Neuronal stem cell (in vitro differentiated cells): Measurements from ENCODE around the gene COL11A1.
A peak's percentile ranks its signal among the peaks of the same experiment; 100 is the strongest.

Experiments
- DNase-seq: peaks from one replicate; pipeline ENCODE4 v3.0.0-alpha.2; 2013; ENCODE audit warnings: low spot score
- H2AFZ ChIP-seq: one replicate; pipeline ENCODE4 v1.6.1; 2013; ENCODE audit warnings: mild to moderate bottlenecking, low read length, inconsistent platforms
- H2AK5ac ChIP-seq: 2 replicates; pipeline ENCODE4 v1.6.1; 2013; ENCODE audit warnings: low read depth, mild to moderate bottlenecking, inconsistent platforms, low read length, moderate library complexity, mixed read lengths
- H2BK120ac ChIP-seq: 2 replicates; pipeline ENCODE4 v1.6.1; 2013; ENCODE audit warnings: low read depth, mild to moderate bottlenecking, inconsistent platforms, low read length, moderate library complexity, mixed read lengths
- H2BK12ac ChIP-seq: one replicate; pipeline ENCODE4 v1.6.1; 2013; ENCODE audit warnings: low read length, inconsistent platforms
- H2BK15ac ChIP-seq: 2 replicates; pipeline ENCODE4 v1.6.1; 2013; ENCODE audit warnings: mild to moderate bottlenecking, low read length, inconsistent platforms, mixed read lengths
- H2BK5ac ChIP-seq: one replicate; pipeline ENCODE4 v1.6.1; 2013; ENCODE audit warnings: inconsistent platforms, mild to moderate bottlenecking, low read length, moderate library complexity
- H3K14ac ChIP-seq: one replicate; pipeline ENCODE4 v1.6.1; 2013; ENCODE audit warnings: low read length, inconsistent platforms
- H3K18ac ChIP-seq: 2 replicates; pipeline ENCODE4 v1.6.1; 2013; ENCODE audit warnings: low read length, inconsistent platforms
- H3K23ac ChIP-seq: 2 replicates; pipeline ENCODE4 v1.6.1; 2013; ENCODE audit warnings: low read depth, mild to moderate bottlenecking, mixed read lengths, low read length, inconsistent platforms; ENCODE audit not compliant: poor library complexity
- H3K27ac ChIP-seq: replicated peaks from 3 replicates; pipeline ENCODE4 v1.5.1; 2013; ENCODE audit warnings: low read length, inconsistent platforms
- H3K27me3 ChIP-seq, 3 experiments: 2 replicates each; pipeline ENCODE4 v1.6.1; 2013; ENCODE audit warnings: low read length in 3 of 3, mild to moderate bottlenecking in 2 of 3, inconsistent platforms in 1 of 3, low read depth in 1 of 3, mixed read lengths in 1 of 3, moderate library complexity in 1 of 3; ENCODE audit not compliant: control insufficient read depth in 3 of 3, insufficient read depth in 3 of 3
- H3K36me3 ChIP-seq, 2 donors: replicated peaks in 1 of 2; 2 replicates each; pipeline ENCODE4 v1.6.1; 2013; ENCODE audit warnings: low read length in 2 of 2; ENCODE audit not compliant: control insufficient read depth in 2 of 2, insufficient read depth in 2 of 2
- H3K4ac ChIP-seq: 2 replicates; pipeline ENCODE4 v1.6.1; 2013; ENCODE audit warnings: inconsistent platforms, mild to moderate bottlenecking, low read length, moderate library complexity
- H3K4me1 ChIP-seq, 2 donors: 1 replicate in 1 of 2; 2 replicates in 1 of 2; pipeline ENCODE4 v1.6.1; 2013; ENCODE audit warnings: low read length in 2 of 2, low read depth in 1 of 2; ENCODE audit not compliant: control insufficient read depth in 2 of 2, insufficient read depth in 1 of 2
- H3K4me2 ChIP-seq: one replicate; pipeline ENCODE4 v1.6.1; 2013; ENCODE audit warnings: mild to moderate bottlenecking, low read length, inconsistent platforms; ENCODE audit not compliant: insufficient read depth, poor library complexity, severe bottlenecking
- H3K4me3 ChIP-seq, 2 donors: 2 replicates each; pipeline ENCODE4 v1.5.1; 2013; ENCODE audit warnings: low read length in 2 of 2, mild to moderate bottlenecking in 2 of 2, inconsistent platforms in 1 of 2, moderate library complexity in 1 of 2
- H3K79me1 ChIP-seq: one replicate; pipeline ENCODE4 v1.6.1; 2013; ENCODE audit warnings: low read depth, mild to moderate bottlenecking, inconsistent platforms, low read length, moderate library complexity
- H3K9ac ChIP-seq: one replicate; pipeline ENCODE4 v1.6.1; 2013; ENCODE audit warnings: mild to moderate bottlenecking, low read depth, low read length, inconsistent platforms; ENCODE audit not compliant: poor library complexity
- H3K9me3 ChIP-seq, 2 donors: replicated peaks in 1 of 2; 2 replicates each; pipeline versions ENCODE3 to v1.6.1; 2013; ENCODE audit warnings: low read length in 2 of 2, mild to moderate bottlenecking in 2 of 2, inconsistent platforms in 1 of 2, low read depth in 1 of 2, mixed read lengths in 1 of 2, moderate library complexity in 1 of 2; ENCODE audit not compliant: control insufficient read depth in 2 of 2, insufficient read depth in 1 of 2
- H4K8ac ChIP-seq: one replicate; pipeline ENCODE4 v1.6.1; 2013; ENCODE audit warnings: low read depth, mild to moderate bottlenecking, inconsistent platforms, low read length, moderate library complexity
- H4K91ac ChIP-seq: one replicate; pipeline ENCODE4 v1.6.1; 2013; ENCODE audit warnings: low read length, low read depth, mild to moderate bottlenecking, inconsistent platforms; ENCODE audit not compliant: poor library complexity
- WGBS, 2 donors: extraction: QIAGEN DNeasy Blood & Tissue Kit; methylation state at CpG; one replicate each; pipeline ENCODE4 v1.1.7; 2013; ENCODE audit warnings: missing lambda C conversion rate in 2 of 2, mixed read lengths in 1 of 2; ENCODE audit not compliant: insufficient read length in 2 of 2, insufficient replicate concordance in 1 of 2; ENCODE audit errors: extremely low coverage in 2 of 2; 5-methylcytosine and 5-hydroxymethylcytosine counted together

The COL11A1 gene

DNA sequence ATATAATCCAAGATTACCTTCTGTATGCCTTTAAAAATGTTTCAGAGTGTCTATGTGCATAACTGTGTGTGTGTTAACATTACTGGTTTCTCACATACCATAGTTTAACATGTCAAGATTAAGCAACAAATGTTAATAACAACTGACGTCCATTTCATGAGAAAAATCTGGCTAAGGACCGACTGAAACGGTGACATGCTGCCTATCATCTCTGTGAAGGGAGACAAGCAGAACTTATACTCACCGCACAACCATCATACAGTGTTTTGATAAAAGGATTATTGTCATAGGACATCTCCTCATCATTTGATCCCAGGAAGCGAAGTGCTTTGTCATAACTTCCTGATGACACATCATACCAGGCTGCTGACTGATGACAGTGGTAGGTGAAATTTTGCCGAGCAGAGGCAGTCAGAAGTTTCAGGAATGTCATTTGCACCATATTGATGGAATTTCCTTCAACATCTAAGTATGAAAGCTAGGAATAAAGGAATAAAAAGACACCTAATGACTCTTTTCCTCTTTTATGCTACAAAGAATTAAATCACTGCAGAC is 228.8 kb downstream of the COL11A1 start:
- WGBS, 2 donors, result no CpG with 5 or more reads among the region's 6 CpGs
- H2BK120ac ChIP-seq, result no peak overlapping the region

GRCh38 chr1:102875756-102876155 is 232.6 kb downstream of the COL11A1 start:
- Histone ChIP-seq H2AFZ (no peak overlapping the region), H2BK120ac (no peak overlapping the region), H3K14ac (no peak overlapping the region), H4K91ac (no peak overlapping the region), H2BK12ac (no peak overlapping the region), H3K23ac (no peak overlapping the region), H4K8ac (no peak overlapping the region), H3K18ac (no peak overlapping the region), H2BK15ac (no peak overlapping the region), H3K4me3 (no peak overlapping the region), H3K36me3 (peaks cover 6% of the 10 kb centered on the region in 2 donors), H3K79me1 (no peaks in the 10 kb centered on the region), H3K27ac (no peak overlapping the region), H3K4ac (no peak overlapping the region), H3K9ac (no peak overlapping the region), H3K4me2 (no peak overlapping the region), H3K4me1 (peaks cover 0 to 1% of the 10 kb centered on the region in 2 donors), H2AK5ac (no peak overlapping the region), H3K9me3 (no peaks in the 10 kb centered on the region), H3K27me3 (no peaks in the 10 kb centered on the region), H2BK5ac (no peak overlapping the region)
- DNase-seq, result no peak
- no CpG with 5 or more reads among the region's 1 CpG for WGBS, 2 donors

More for the DNA sequence above, 228.8 kb downstream of the COL11A1 start:
- no peak overlapping the region for H3K4me3 ChIP-seq
- H3K4me1 ChIP-seq, result no peaks in the 10 kb centered on the region
- no peak overlapping the region for H4K91ac ChIP-seq
- H4K8ac ChIP-seq, result no peak overlapping the region
- H3K36me3 ChIP-seq, result peaks cover 12 to 19% of the 10 kb centered on the region in 2 donors
- no peak overlapping the region for H2AK5ac ChIP-seq
- DNase-seq, result no peak
- no peaks in the 10 kb centered on the region for H3K79me1 ChIP-seq
- H3K9me3 ChIP-seq, result no peaks in the 10 kb centered on the region
- H2AFZ ChIP-seq, result no peak overlapping the region
- H3K9ac ChIP-seq, result no peak overlapping the region
- H3K4ac ChIP-seq, result no peak overlapping the region
- no peak overlapping the region for H2BK15ac ChIP-seq
- H3K23ac ChIP-seq, result no peak overlapping the region
- H3K27me3 ChIP-seq, result no peaks in the 10 kb centered on the region
- no peak overlapping the region for H3K18ac ChIP-seq
- no peak overlapping the region for H2BK5ac ChIP-seq
- no peak overlapping the region for H3K14ac ChIP-seq
- no peak overlapping the region for H3K27ac ChIP-seq
- no peak overlapping the region for H2BK12ac ChIP-seq
- no peak overlapping the region for H3K4me2 ChIP-seq

GRCh38 chr1:102872526-102872925 is 235.8 kb downstream of the COL11A1 start:
- peak; percentile 2 for DNase-seq
- no peak overlapping the region for H2AK5ac ChIP-seq
- H3K79me1 ChIP-seq, result no peaks in the 10 kb centered on the region
- H2BK12ac ChIP-seq, result no peak overlapping the region
- no peak overlapping the region for H4K8ac ChIP-seq
- H3K18ac ChIP-seq, result peak overlapping the region; percentile 48
- H4K91ac ChIP-seq, result no peak overlapping the region
- H3K9me3 ChIP-seq, result no peaks in the 10 kb centered on the region
- no peak overlapping the region for H3K14ac ChIP-seq
- H3K4me3 ChIP-seq, result peak overlapping the region in 1 of 2 donors; percentile 30
- no peaks in the 10 kb centered on the region for H3K27me3 ChIP-seq
- peaks cover 0 to 1% of the 10 kb centered on the region in 2 donors for H3K4me1 ChIP-seq
- no peak overlapping the region for H2BK15ac ChIP-seq
- H3K23ac ChIP-seq, result no peak overlapping the region
- H3K9ac ChIP-seq, result no peak overlapping the region
- H3K36me3 ChIP-seq, result no peaks in the 10 kb centered on the region
- no CpG with 5 or more reads among the region's 1 CpG for WGBS, 2 donors
- no peak overlapping the region for H2BK5ac ChIP-seq
- H2AFZ ChIP-seq, result no peak overlapping the region
- no peak overlapping the region for H2BK120ac ChIP-seq
- H3K27ac ChIP-seq, result no peak overlapping the region
- H3K4me2 ChIP-seq, result no peak overlapping the region
- no peak overlapping the region for H3K4ac ChIP-seq

DNA sequence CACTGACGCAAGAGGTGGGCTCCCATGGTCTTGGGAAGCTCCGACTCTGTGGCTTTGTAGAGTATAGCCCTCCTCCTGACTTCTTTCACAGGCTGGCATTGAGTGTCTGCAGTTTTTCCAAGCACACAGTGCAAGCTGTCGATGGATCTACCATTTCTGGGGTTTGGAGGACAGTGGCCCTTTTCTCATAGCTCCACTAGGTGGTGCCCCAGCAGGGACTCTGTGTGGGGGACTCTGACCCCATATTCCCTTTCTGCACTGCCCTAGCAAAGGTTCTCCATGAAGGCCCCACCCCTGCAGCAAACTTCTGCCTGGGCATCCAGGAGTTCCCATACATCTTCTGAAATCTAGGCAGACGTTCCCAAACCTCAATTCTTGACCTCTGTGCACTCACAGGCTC is 236.2 kb downstream of the COL11A1 start:
- H2BK12ac ChIP-seq, result no peak overlapping the region
- no peak overlapping the region for H3K23ac ChIP-seq
- H3K9ac ChIP-seq, result no peak overlapping the region
- no peaks in the 10 kb centered on the region for H3K36me3 ChIP-seq
- H3K4me1 ChIP-seq, result peaks cover 0 to 1% of the 10 kb centered on the region in 2 donors
- no peak overlapping the region for H2AK5ac ChIP-seq
- no peak overlapping the region for H4K91ac ChIP-seq
- H3K4ac ChIP-seq, result no peak overlapping the region
- no peak overlapping the region for H3K14ac ChIP-seq
- peak overlapping the region in 1 of 2 donors; percentile 30 for H3K4me3 ChIP-seq
- no peak overlapping the region for H3K4me2 ChIP-seq
- no peaks in the 10 kb centered on the region for H3K9me3 ChIP-seq
- DNase-seq, result no peak
- no peak overlapping the region for H4K8ac ChIP-seq
- H3K27ac ChIP-seq, result no peak overlapping the region
- no peaks in the 10 kb centered on the region for H3K27me3 ChIP-seq
- no CpG with 5 or more reads among the region's 4 CpGs for WGBS, 2 donors
- no peak overlapping the region for H2BK15ac ChIP-seq
- no peak overlapping the region for H2BK5ac ChIP-seq
- H2BK120ac ChIP-seq, result no peak overlapping the region
- H3K79me1 ChIP-seq, result no peaks in the 10 kb centered on the region
- no peak overlapping the region for H3K18ac ChIP-seq
- no peak overlapping the region for H2AFZ ChIP-seq
